ENCODE data around the gene MX1. TPM values are rescaled to one million over a fixed set of nuclear protein-coding genes. Genes with fewer than 3 reads are reported as not detected.

MX1 gene
- total and polyA plus RNA-seq, 2 of the 13 experiments (the other 11 are each of a cell fraction or from before 2014, with no cell fraction given), result 2.6 to 5.8 TPM

DNA sequence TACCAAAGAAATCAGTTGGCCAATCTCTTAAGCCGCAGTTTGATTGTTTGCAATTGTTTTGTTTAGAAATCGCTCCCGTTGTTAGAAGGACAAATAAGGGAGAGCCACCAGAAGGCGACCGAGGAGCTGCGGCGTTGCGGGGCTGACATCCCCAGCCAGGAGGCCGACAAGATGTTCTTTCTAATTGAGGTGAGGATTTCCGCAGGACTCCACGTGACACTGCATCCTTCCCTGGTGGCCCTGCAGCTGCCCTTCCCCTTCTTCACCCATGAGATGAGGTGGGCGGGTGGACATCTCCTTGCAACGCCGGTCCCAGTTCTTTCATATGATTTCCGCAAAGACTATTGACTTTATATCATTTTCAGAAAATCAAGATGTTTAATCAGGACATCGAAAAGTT is 27.2 kb upstream of the MX1 start:
- Histone ChIP-seq H3K27me3 (ENCODE audit: control insufficient read depth in 1 of 2, insufficient read depth in 2 of 2, low read length in 2 of 2) (no peaks in the 10 kb centered on the region), H2AFZ (ENCODE audit: low read length) (no peak overlapping the region), H3K9me3 (ENCODE audit: low read length) (no peaks in the 10 kb centered on the region), H3K36me3 (replicated peaks in 1 of 2; ENCODE audit: control insufficient read depth in 1 of 2, insufficient read depth in 2 of 2, low read length in 2 of 2) (peaks cover 7 to 37% of the 10 kb centered on the region in 2 experiments; a peak in 4 of 5 replicates), H4K20me1 (ENCODE audit: insufficient read depth, low read length) (no peaks in the 10 kb centered on the region), H3K4me3 (replicated peaks in 1 of 3; ENCODE audit: insufficient read depth in 1 of 3, low read depth in 2 of 3, low read length in 3 of 3) (no peak overlapping the region), H3K4me2 (ENCODE audit: low read depth, low read length) (no peak overlapping the region), H3K27ac (ENCODE audit: extremely low read length, insufficient read depth, low read length) (no peak overlapping the region), H3K4me1 (ENCODE audit: insufficient read depth, low read length) (no peaks in the 10 kb centered on the region), H3K79me2 (ENCODE audit: insufficient read depth, low read length) (no peaks in the 10 kb centered on the region), H3K9ac (ENCODE audit: insufficient read depth, low read depth, low read length) (no peak overlapping the region)
- WGBS (ENCODE audit: low lambda C conversion rate), result 92% methylated on average over 16 of the region's 16 CpGs
- DNase-seq (ENCODE audit: low spot score) (no peak), ATAC-seq (no peak), FAIRE-seq (no peak)
- TF ChIP-seq ATF4 (CRISPR knock-in tag; IDR thresholded peaks at IDR 0.05) (no peak), ZSCAN9 (CRISPR knock-in tag; IDR thresholded peaks at IDR 0.05; ENCODE audit: borderline replicate concordance) (no peak)
- CTCF ChIA-PET (ENCODE audit: low intra/inter-chr PET ratio, low total read pairs), result no interaction called here
- POLR2A ChIA-PET, result no interaction called here
- intact Hi-C loops (cut with micrococcal nuclease; ENCODE audit: unreplicated experiment) (no loop called here), in situ Hi-C loops (cut with HindIII; ENCODE audit: extremely low pct_ligation_motif_present, low pct_unique_long_range_greater_than_20kb) (no loop called here)
- BruUV-seq (replicated peaks), result no TSS peak

DNA sequence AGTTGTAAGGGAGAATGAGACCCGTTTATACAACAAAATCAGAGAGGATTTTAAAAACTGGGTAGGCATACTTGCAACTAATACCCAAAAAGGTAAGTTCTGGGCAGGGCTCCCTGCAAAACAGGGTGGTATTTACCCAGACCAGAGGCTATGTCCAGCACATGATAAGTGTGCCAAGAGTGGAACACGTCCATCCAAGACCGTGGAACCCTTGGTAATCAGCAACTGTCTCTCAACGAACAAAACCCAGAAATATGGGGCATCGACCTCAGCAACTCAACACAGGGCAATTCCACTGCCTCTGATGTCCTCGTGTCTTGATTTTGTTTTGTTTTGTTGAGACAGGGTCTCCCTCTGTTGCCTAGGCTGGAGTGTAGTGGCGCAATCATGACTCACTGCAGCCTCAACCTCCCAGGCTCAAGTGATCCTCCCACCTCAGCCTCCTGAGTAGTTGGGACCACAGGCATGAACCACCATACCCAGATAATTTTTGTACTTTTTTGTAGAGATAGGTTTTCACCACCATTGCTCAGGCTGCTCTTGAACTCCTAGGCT is 26.7 kb upstream of the MX1 start:
- WGBS (ENCODE audit: low lambda C conversion rate), result 81% methylated on average over 7 of the region's 7 CpGs
- Histone ChIP-seq H3K4me3 (replicated peaks in 1 of 3; ENCODE audit: insufficient read depth in 1 of 3, low read depth in 2 of 3, low read length in 3 of 3) (no peak overlapping the region), H4K20me1 (ENCODE audit: insufficient read depth, low read length) (no peaks in the 10 kb centered on the region), H3K9me3 (ENCODE audit: low read length) (no peaks in the 10 kb centered on the region), H3K27ac (ENCODE audit: extremely low read length, insufficient read depth, low read length) (no peak overlapping the region), H3K4me1 (ENCODE audit: insufficient read depth, low read length) (no peaks in the 10 kb centered on the region), H2AFZ (ENCODE audit: low read length) (no peak overlapping the region), H3K27me3 (ENCODE audit: control insufficient read depth in 1 of 2, insufficient read depth in 2 of 2, low read length in 2 of 2) (no peaks in the 10 kb centered on the region), H3K36me3 (replicated peaks in 1 of 2; ENCODE audit: control insufficient read depth in 1 of 2, insufficient read depth in 2 of 2, low read length in 2 of 2) (peaks cover 7 to 37% of the 10 kb centered on the region in 2 experiments; a peak in 4 of 5 replicates), H3K4me2 (ENCODE audit: low read depth, low read length) (no peak overlapping the region), H3K9ac (ENCODE audit: insufficient read depth, low read depth, low read length) (no peak overlapping the region), H3K79me2 (ENCODE audit: insufficient read depth, low read length) (no peaks in the 10 kb centered on the region)
- ChIA-PET POLR2A (no interaction called here), CTCF (ENCODE audit: low intra/inter-chr PET ratio, low total read pairs) (no interaction called here)
- intact Hi-C loops (cut with micrococcal nuclease; ENCODE audit: unreplicated experiment) (no loop called here), in situ Hi-C loops (cut with HindIII; ENCODE audit: extremely low pct_ligation_motif_present, low pct_unique_long_range_greater_than_20kb) (no loop called here)
- DNase-seq (ENCODE audit: low spot score), result no peak
- no peak for FAIRE-seq
- BruUV-seq (replicated peaks), result no TSS peak
- ATAC-seq, result no peak
- TF ChIP-seq ZNF235 (CRISPR knock-in tag; IDR thresholded peaks at IDR 0.05; ENCODE audit: borderline replicate concordance) (no peak), ZNF329 (CRISPR knock-in tag; IDR thresholded peaks at IDR 0.05; ENCODE audit: low read depth) (no peak), ZNF468 (CRISPR knock-in tag; IDR thresholded peaks at IDR 0.05) (no peak), ZNF780A (CRISPR knock-in tag; IDR thresholded peaks at IDR 0.05) (no peak), GLMP (CRISPR knock-in tag; IDR thresholded peaks at IDR 0.05; ENCODE audit: borderline replicate concordance) (no peak), ZBTB38 (CRISPR knock-in tag; IDR thresholded peaks at IDR 0.05) (no peak), TCF12 (IDR thresholded peaks at IDR 0.05) (no peak), TCF12 (CRISPR knock-in tag; IDR thresholded peaks at IDR 0.05) (no peak), FOXM1 (CRISPR knock-in tag; IDR thresholded peaks at IDR 0.05) (no peak), DMAP1 (CRISPR knock-in tag; IDR thresholded peaks at IDR 0.05) (no peak), POLR2A (IDR thresholded peaks at IDR 0.05; ENCODE audit: insufficient read depth in 1 of 2, low read depth in 2 of 2, low read length in 2 of 2) (no peak), HES4 (CRISPR knock-in tag; IDR thresholded peaks at IDR 0.05; ENCODE audit: borderline replicate concordance) (no peak)
- TF ChIP-seq, protein P1, sequence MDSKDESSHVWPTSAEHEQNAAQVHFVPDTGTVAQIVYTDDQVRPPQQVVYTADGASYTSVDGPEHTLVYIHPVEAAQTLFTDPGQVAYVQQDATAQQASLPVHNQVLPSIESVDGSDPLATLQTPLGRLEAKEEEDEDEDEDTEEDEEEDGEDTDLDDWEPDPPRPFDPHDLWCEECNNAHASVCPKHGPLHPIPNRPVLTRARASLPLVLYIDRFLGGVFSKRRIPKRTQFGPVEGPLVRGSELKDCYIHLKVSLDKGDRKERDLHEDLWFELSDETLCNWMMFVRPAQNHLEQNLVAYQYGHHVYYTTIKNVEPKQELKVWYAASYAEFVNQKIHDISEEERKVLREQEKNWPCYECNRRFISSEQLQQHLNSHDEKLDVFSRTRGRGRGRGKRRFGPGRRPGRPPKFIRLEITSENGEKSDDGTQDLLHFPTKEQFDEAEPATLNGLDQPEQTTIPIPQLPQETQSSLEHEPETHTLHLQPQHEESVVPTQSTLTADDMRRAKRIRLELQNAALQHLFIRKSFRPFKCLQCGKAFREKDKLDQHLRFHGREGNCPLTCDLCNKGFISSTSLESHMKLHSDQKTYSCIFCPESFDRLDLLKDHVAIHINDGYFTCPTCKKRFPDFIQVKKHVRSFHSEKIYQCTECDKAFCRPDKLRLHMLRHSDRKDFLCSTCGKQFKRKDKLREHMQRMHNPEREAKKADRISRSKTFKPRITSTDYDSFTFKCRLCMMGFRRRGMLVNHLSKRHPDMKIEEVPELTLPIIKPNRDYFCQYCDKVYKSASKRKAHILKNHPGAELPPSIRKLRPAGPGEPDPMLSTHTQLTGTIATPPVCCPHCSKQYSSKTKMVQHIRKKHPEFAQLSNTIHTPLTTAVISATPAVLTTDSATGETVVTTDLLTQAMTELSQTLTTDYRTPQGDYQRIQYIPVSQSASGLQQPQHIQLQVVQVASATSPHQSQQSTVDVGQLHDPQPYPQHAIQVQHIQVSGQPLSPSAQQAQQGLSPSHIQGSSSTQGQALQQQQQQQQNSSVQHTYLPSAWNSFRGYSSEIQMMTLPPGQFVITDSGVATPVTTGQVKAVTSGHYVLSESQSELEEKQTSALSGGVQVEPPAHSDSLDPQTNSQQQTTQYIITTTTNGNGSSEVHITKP (CRISPR knock-in tag; IDR thresholded peaks at IDR 0.05; ENCODE audit: low read depth), result no peak

Data from HepG2 (cell line).